ENCODE data around the gene DTD1.

The DTD1 gene

GRCh38 chr20:18623156-18623910 is 35.5 kb downstream of the DTD1 start:
- H3K79me2 ChIP-seq (ENCODE audit: insufficient read depth, low read length) = no peaks in the 10 kb centered on the region
- no peaks in the 10 kb centered on the region for H4K20me1 ChIP-seq (ENCODE audit: insufficient read depth, low read length, poor library complexity, severe bottlenecking)
- H3K9me2 ChIP-seq (replicated peaks; ENCODE audit: low read depth, low read length) = no peaks in the 10 kb centered on the region
- no peaks in the 10 kb centered on the region for H3K4me1 ChIP-seq (ENCODE audit: insufficient read depth, low read length, poor library complexity, severe bottlenecking)
- TF ChIP-seq CTCF (conservative IDR thresholded peaks at IDR 0.05; ENCODE audit: low read length) = no peak
- TF ChIP-seq EZH2phosphoT487 (IDR thresholded peaks at IDR 0.05; ENCODE audit: borderline replicate concordance) = no peak
- no peaks in the 10 kb centered on the region for H3F3A ChIP-seq (ENCODE audit: low read depth)
- H3K9ac ChIP-seq (ENCODE audit: low read depth, low read length, poor library complexity, severe bottlenecking) = no peak overlapping the region
- H3K4me2 ChIP-seq (ENCODE audit: low read depth, low read length, poor library complexity, severe bottlenecking) = no peak overlapping the region
- H3K9me3 ChIP-seq (ENCODE audit: insufficient read depth, low read depth, low read length) = no peaks in the 10 kb centered on the region
- H3K36me3 ChIP-seq (ENCODE audit: insufficient read depth, low read length) = no peaks in the 10 kb centered on the region
- no peak overlapping the region for H3K4me3 ChIP-seq (ENCODE audit: low read length, poor library complexity, severe bottlenecking)
- H3K27me3 ChIP-seq (ENCODE audit: insufficient read depth, low read length, poor library complexity, severe bottlenecking) = no peaks in the 10 kb centered on the region
- H2AFZ ChIP-seq (ENCODE audit: low read length) = no peak overlapping the region

GRCh38 chr20:18624948-18625347 is 37.1 kb downstream of the DTD1 start:
- TF ChIP-seq CTCF (conservative IDR thresholded peaks at IDR 0.05; ENCODE audit: low read length) (no peak), EZH2phosphoT487 (IDR thresholded peaks at IDR 0.05; ENCODE audit: borderline replicate concordance) (no peak)
- H3K27me3 ChIP-seq (ENCODE audit: insufficient read depth, low read length, poor library complexity, severe bottlenecking) = no peaks in the 10 kb centered on the region
- no peaks in the 10 kb centered on the region for H3K9me2 ChIP-seq (replicated peaks; ENCODE audit: low read depth, low read length)
- no peaks in the 10 kb centered on the region for H4K20me1 ChIP-seq (ENCODE audit: insufficient read depth, low read length, poor library complexity, severe bottlenecking)
- H3K4me3 ChIP-seq (ENCODE audit: low read length, poor library complexity, severe bottlenecking) = no peak overlapping the region
- H3K4me1 ChIP-seq (ENCODE audit: insufficient read depth, low read length, poor library complexity, severe bottlenecking) = no peaks in the 10 kb centered on the region
- H2AFZ ChIP-seq (ENCODE audit: low read length) = no peak overlapping the region
- no peaks in the 10 kb centered on the region for H3K79me2 ChIP-seq (ENCODE audit: insufficient read depth, low read length)
- no peak overlapping the region for H3K4me2 ChIP-seq (ENCODE audit: low read depth, low read length, poor library complexity, severe bottlenecking)
- H3F3A ChIP-seq (ENCODE audit: low read depth) = no peaks in the 10 kb centered on the region
- H3K9me3 ChIP-seq (ENCODE audit: insufficient read depth, low read depth, low read length) = no peaks in the 10 kb centered on the region
- H3K36me3 ChIP-seq (ENCODE audit: insufficient read depth, low read length) = no peaks in the 10 kb centered on the region
- H3K9ac ChIP-seq (ENCODE audit: low read depth, low read length, poor library complexity, severe bottlenecking) = no peak overlapping the region

- H3K9ac ChIP-seq (ENCODE audit: low read depth, low read length, poor library complexity, severe bottlenecking) = no peak overlapping the region
- no peaks in the 10 kb centered on the region for H3K79me2 ChIP-seq (ENCODE audit: insufficient read depth, low read length)
- H3K4me2 ChIP-seq (ENCODE audit: low read depth, low read length, poor library complexity, severe bottlenecking) = no peak overlapping the region
- H3K36me3 ChIP-seq (ENCODE audit: insufficient read depth, low read length) = no peaks in the 10 kb centered on the region
- H3K4me1 ChIP-seq (ENCODE audit: insufficient read depth, low read length, poor library complexity, severe bottlenecking) = no peaks in the 10 kb centered on the region
- H3K9me3 ChIP-seq (ENCODE audit: insufficient read depth, low read depth, low read length) = no peaks in the 10 kb centered on the region
- H3K27me3 ChIP-seq (ENCODE audit: insufficient read depth, low read length, poor library complexity, severe bottlenecking) = no peaks in the 10 kb centered on the region
- H4K20me1 ChIP-seq (ENCODE audit: insufficient read depth, low read length, poor library complexity, severe bottlenecking) = no peaks in the 10 kb centered on the region
- H3F3A ChIP-seq (ENCODE audit: low read depth) = no peaks in the 10 kb centered on the region
- no peak overlapping the region for H3K4me3 ChIP-seq (ENCODE audit: low read length, poor library complexity, severe bottlenecking)
- TF ChIP-seq CTCF (conservative IDR thresholded peaks at IDR 0.05; ENCODE audit: low read length) (no peak), EZH2phosphoT487 (IDR thresholded peaks at IDR 0.05; ENCODE audit: borderline replicate concordance) (no peak)
- no peaks in the 10 kb centered on the region for H3K9me2 ChIP-seq (replicated peaks; ENCODE audit: low read depth, low read length)
- no peak overlapping the region for H2AFZ ChIP-seq (ENCODE audit: low read length)
These were observed 38.2 kb downstream of the DTD1 start for GRCh38 chr20:18625907-18626655.

Data from Loucy (cell line).